Loucy (cell line): Measurements from ENCODE around the gene SSPN.

Source experiments
- H2AFZ ChIP-seq: fragments of 200-600 bp; sonication (generic); 2 replicates; pipeline ENCODE4 v1.6.0; 2016; ENCODE audit warnings: antibody characterized with exemption, mild to moderate bottlenecking, low read length, moderate library complexity
- H3F3A ChIP-seq: fragments of 200-600 bp; 2 replicates; pipeline ENCODE4 v1.6.0; 2016; ENCODE audit warnings: antibody characterized with exemption, low read depth, mild to moderate bottlenecking
- H3K27me3 ChIP-seq: fragments of 200-600 bp; sonication (generic); 2 replicates; pipeline ENCODE4 v1.6.1; 2014; ENCODE audit warnings: low read length, mild to moderate bottlenecking; ENCODE audit not compliant: insufficient read depth, poor library complexity, severe bottlenecking
- H3K36me3 ChIP-seq: fragments of 200-600 bp; sonication (generic); 2 replicates; pipeline ENCODE4 v1.6.1; 2016; ENCODE audit warnings: low read length; ENCODE audit not compliant: insufficient read depth
- H3K4me1 ChIP-seq: fragments of 200-600 bp; sonication (generic); 2 replicates; pipeline ENCODE4 v1.5.1; 2014; ENCODE audit warnings: low read length, mild to moderate bottlenecking; ENCODE audit not compliant: insufficient read depth, poor library complexity, severe bottlenecking
- H3K4me2 ChIP-seq: fragments of 200-600 bp; sonication (generic); 2 replicates; pipeline ENCODE4 v1.6.0; 2014; ENCODE audit warnings: antibody characterized with exemption, low read length, low read depth, mild to moderate bottlenecking; ENCODE audit not compliant: poor library complexity, severe bottlenecking
- H3K4me3 ChIP-seq: fragments of 200-600 bp; sonication (generic); 2 replicates; pipeline ENCODE4 v1.5.1; 2014; ENCODE audit warnings: low read length, mild to moderate bottlenecking, mixed read lengths; ENCODE audit not compliant: poor library complexity, severe bottlenecking
- H3K79me2 ChIP-seq: fragments of 200-600 bp; sonication (generic); 2 replicates; pipeline ENCODE4 v1.6.1; 2014; ENCODE audit warnings: low read length; ENCODE audit not compliant: insufficient read depth
- H3K9ac ChIP-seq: fragments of 200-600 bp; sonication (generic); 2 replicates; pipeline ENCODE4 v1.6.0; 2014; ENCODE audit warnings: mild to moderate bottlenecking, low read depth, low read length, moderate library complexity; ENCODE audit not compliant: poor library complexity, severe bottlenecking
- H3K9me2 ChIP-seq: fragments of 200-600 bp; sonication (generic); replicated peaks from 2 replicates; pipeline ENCODE4 v1.6.1; 2016; ENCODE audit warnings: low read depth, low read length, mixed read lengths
- H3K9me3 ChIP-seq: fragments of 200-600 bp; sonication (generic); 2 replicates; pipeline ENCODE4 v1.6.1; 2014; ENCODE audit warnings: mild to moderate bottlenecking, antibody characterized with exemption, low read length, low read depth; ENCODE audit not compliant: insufficient read depth
- H4K20me1 ChIP-seq: fragments of 200-600 bp; sonication (generic); 2 replicates; pipeline ENCODE4 v1.6.0; 2014; ENCODE audit warnings: antibody characterized with exemption, low read length, mild to moderate bottlenecking; ENCODE audit not compliant: insufficient read depth, poor library complexity, severe bottlenecking
- CTCF ChIP-seq: fragments of 200-600 bp; sonication (generic); conservative IDR thresholded peaks from 2 replicates; pipeline ENCODE4 v1.5.1; 2014; ENCODE audit warnings: mild to moderate bottlenecking, antibody characterized with exemption, low read length
- EZH2phosphoT487 ChIP-seq: fragments of 200-600 bp; IDR thresholded peaks from 2 replicates; pipeline ENCODE4 v1.6.1; 2018; ENCODE audit warnings: antibody characterized with exemption, mild to moderate bottlenecking, moderate library complexity, borderline replicate concordance

The SSPN gene

GRCh38 chr12:26211331-26211730 is 16.0 kb downstream of the SSPN start:
- H3K4me1 ChIP-seq: no peaks in the 10 kb centered on the region
- H3K4me3 ChIP-seq: no peak overlapping the region
- H3K9ac ChIP-seq: no peak overlapping the region
- TF ChIP-seq EZH2phosphoT487: no peak
- no peak for TF ChIP-seq CTCF
- H3K79me2 ChIP-seq: no peaks in the 10 kb centered on the region
- no peak overlapping the region for H3K4me2 ChIP-seq
- no peaks in the 10 kb centered on the region for H4K20me1 ChIP-seq
- H3K9me2 ChIP-seq: no peaks in the 10 kb centered on the region
- H3K27me3 ChIP-seq: no peaks in the 10 kb centered on the region
- no peaks in the 10 kb centered on the region for H3K9me3 ChIP-seq
- H3F3A ChIP-seq: no peaks in the 10 kb centered on the region
- H3K36me3 ChIP-seq: no peaks in the 10 kb centered on the region
- H2AFZ ChIP-seq: no peak overlapping the region

GRCh38 chr12:26212396-26212795 is 17.0 kb downstream of the SSPN start:
- H3K9me3 ChIP-seq: no peaks in the 10 kb centered on the region
- no peak overlapping the region for H3K4me3 ChIP-seq
- no peaks in the 10 kb centered on the region for H3K79me2 ChIP-seq
- no peaks in the 10 kb centered on the region for H3K4me1 ChIP-seq
- H2AFZ ChIP-seq: no peak overlapping the region
- no peaks in the 10 kb centered on the region for H3K36me3 ChIP-seq
- no peaks in the 10 kb centered on the region for H3K9me2 ChIP-seq
- H3K4me2 ChIP-seq: no peak overlapping the region
- H3F3A ChIP-seq: no peaks in the 10 kb centered on the region
- H3K9ac ChIP-seq: no peak overlapping the region
- no peaks in the 10 kb centered on the region for H4K20me1 ChIP-seq
- TF ChIP-seq CTCF: no peak
- no peak for TF ChIP-seq EZH2phosphoT487
- no peaks in the 10 kb centered on the region for H3K27me3 ChIP-seq

GRCh38 chr12:26212988-26213387 is 17.6 kb downstream of the SSPN start:
- no peaks in the 10 kb centered on the region for H3K79me2 ChIP-seq
- H3K27me3 ChIP-seq: no peaks in the 10 kb centered on the region
- H3K4me3 ChIP-seq: no peak overlapping the region
- H2AFZ ChIP-seq: no peak overlapping the region
- no peaks in the 10 kb centered on the region for H3F3A ChIP-seq
- H3K4me2 ChIP-seq: no peak overlapping the region
- TF ChIP-seq EZH2phosphoT487 (no peak), CTCF (no peak)
- H3K9me2 ChIP-seq: no peaks in the 10 kb centered on the region
- H3K4me1 ChIP-seq: no peaks in the 10 kb centered on the region
- H3K9ac ChIP-seq: no peak overlapping the region
- no peaks in the 10 kb centered on the region for H3K9me3 ChIP-seq
- H3K36me3 ChIP-seq: no peaks in the 10 kb centered on the region
- H4K20me1 ChIP-seq: no peaks in the 10 kb centered on the region
